ENCODE measurements around the gene P3H4.

The P3H4 gene

GRCh38 chr17:41806685-41807445 is 4.9 kb downstream of the P3H4 start:
- no peak for TF ChIP-seq CTCF (IDR thresholded peaks at IDR 0.05; ENCODE audit: borderline replicate concordance, insufficient read depth, low read depth, low read length)
- no peak overlapping the region for H3K4me3 ChIP-seq (ENCODE audit: low read depth, low read length)

- no peak overlapping the region for H3K4me3 ChIP-seq (ENCODE audit: low read depth, low read length)
- no peak for TF ChIP-seq CTCF (IDR thresholded peaks at IDR 0.05; ENCODE audit: borderline replicate concordance, insufficient read depth, low read depth, low read length)
Observed at GRCh38 chr17:41803049-41804020, 8.4 kb downstream of the P3H4 start.

- no peak overlapping the region for H3K4me3 ChIP-seq (ENCODE audit: low read depth, low read length)
- TF ChIP-seq CTCF (IDR thresholded peaks at IDR 0.05; ENCODE audit: borderline replicate concordance, insufficient read depth, low read depth, low read length): peak; percentile 91
Observed at GRCh38 chr17:41801374-41802271, 10.1 kb downstream of the P3H4 start.

GRCh38 chr17:41800601-41801373 is 11.0 kb downstream of the P3H4 start:
- no peak for TF ChIP-seq CTCF (IDR thresholded peaks at IDR 0.05; ENCODE audit: borderline replicate concordance, insufficient read depth, low read depth, low read length)
- H3K4me3 ChIP-seq (ENCODE audit: low read depth, low read length): no peak overlapping the region

GRCh38 chr17:41799366-41799765 is 12.4 kb downstream of the P3H4 start:
- no peak for TF ChIP-seq CTCF (IDR thresholded peaks at IDR 0.05; ENCODE audit: borderline replicate concordance, insufficient read depth, low read depth, low read length)
- no peak overlapping the region for H3K4me3 ChIP-seq (ENCODE audit: low read depth, low read length)

- TF ChIP-seq CTCF (IDR thresholded peaks at IDR 0.05; ENCODE audit: borderline replicate concordance, insufficient read depth, low read depth, low read length): no peak
- no peak overlapping the region for H3K4me3 ChIP-seq (ENCODE audit: low read depth, low read length)
Observed at GRCh38 chr17:41797377-41797776, 14.4 kb downstream of the P3H4 start.

Data from GM12875 (cell line).